Cardiac fibroblast (primary cell): ENCODE results near the gene KCNJ16.

ENCODE experiments used
- DNase-seq, 2 donors: peaks; one replicate each; pipeline versions ENCODE4 v3.0.0 to v3.0.0-alpha.2; 2010; ENCODE audit warnings: low read depth in 2 of 2
- H3K4me3 ChIP-seq, 2 donors: replicated peaks in 1 of 2; 1 replicate in 1 of 2; 2 replicates in 1 of 2; pipeline ENCODE4 v1.5.1; 2011; ENCODE audit warnings: low read depth in 2 of 2, low read length in 2 of 2, mild to moderate bottlenecking in 2 of 2, moderate library complexity in 1 of 2
- TF ChIP-seq, protein P1 (sequence below): IDR thresholded peaks from one replicate; pipeline ENCODE4 v1.5.1; 2011; ENCODE audit warnings: low read depth, mild to moderate bottlenecking, low read length, inconsistent platforms

KCNJ16 gene

DNA sequence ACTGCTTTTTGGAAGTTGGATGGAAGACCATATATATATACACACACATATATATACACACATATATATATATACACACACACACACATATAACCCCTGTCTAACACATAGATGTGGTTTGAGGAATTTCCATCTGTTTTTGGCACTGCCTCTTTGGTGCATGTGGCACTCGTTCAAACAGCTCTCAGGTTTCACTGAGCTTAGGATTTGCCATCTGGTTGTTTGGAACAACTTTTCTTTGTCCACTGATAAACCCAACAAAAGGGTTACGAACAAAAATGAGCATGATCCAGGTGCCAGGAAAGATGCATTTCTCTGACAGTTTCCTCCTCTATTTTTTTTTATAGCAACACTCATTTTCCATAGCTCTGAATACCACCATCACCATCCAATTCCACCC is 14.6 kb upstream of the KCNJ16 start:
- no peak overlapping the region for H3K4me3 ChIP-seq
- DNase-seq = no peak
- TF ChIP-seq, protein P1, sequence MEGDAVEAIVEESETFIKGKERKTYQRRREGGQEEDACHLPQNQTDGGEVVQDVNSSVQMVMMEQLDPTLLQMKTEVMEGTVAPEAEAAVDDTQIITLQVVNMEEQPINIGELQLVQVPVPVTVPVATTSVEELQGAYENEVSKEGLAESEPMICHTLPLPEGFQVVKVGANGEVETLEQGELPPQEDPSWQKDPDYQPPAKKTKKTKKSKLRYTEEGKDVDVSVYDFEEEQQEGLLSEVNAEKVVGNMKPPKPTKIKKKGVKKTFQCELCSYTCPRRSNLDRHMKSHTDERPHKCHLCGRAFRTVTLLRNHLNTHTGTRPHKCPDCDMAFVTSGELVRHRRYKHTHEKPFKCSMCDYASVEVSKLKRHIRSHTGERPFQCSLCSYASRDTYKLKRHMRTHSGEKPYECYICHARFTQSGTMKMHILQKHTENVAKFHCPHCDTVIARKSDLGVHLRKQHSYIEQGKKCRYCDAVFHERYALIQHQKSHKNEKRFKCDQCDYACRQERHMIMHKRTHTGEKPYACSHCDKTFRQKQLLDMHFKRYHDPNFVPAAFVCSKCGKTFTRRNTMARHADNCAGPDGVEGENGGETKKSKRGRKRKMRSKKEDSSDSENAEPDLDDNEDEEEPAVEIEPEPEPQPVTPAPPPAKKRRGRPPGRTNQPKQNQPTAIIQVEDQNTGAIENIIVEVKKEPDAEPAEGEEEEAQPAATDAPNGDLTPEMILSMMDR = no peak

DNA sequence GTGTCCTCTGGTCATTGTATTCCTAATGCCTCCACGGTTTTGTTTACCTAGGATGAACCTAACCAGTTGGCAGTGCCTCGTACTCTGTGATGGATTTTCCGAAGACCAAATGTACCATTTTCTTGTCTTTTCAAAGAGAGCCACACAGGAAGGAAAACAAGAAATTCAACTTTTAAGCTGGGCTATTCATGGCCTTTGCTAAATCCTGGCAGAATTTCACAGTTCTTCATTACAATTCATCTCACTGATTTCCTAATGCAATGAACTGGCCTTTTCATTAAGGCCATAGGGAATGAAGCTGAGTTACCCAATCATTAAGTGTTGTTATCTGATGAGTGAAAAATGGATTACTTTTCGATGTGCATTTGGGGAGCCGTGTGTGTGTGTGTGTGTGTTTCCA is 7.9 kb upstream of the KCNJ16 start:
- TF ChIP-seq, protein P1 = no peak
- DNase-seq = no peak
- no peak overlapping the region for H3K4me3 ChIP-seq

DNA sequence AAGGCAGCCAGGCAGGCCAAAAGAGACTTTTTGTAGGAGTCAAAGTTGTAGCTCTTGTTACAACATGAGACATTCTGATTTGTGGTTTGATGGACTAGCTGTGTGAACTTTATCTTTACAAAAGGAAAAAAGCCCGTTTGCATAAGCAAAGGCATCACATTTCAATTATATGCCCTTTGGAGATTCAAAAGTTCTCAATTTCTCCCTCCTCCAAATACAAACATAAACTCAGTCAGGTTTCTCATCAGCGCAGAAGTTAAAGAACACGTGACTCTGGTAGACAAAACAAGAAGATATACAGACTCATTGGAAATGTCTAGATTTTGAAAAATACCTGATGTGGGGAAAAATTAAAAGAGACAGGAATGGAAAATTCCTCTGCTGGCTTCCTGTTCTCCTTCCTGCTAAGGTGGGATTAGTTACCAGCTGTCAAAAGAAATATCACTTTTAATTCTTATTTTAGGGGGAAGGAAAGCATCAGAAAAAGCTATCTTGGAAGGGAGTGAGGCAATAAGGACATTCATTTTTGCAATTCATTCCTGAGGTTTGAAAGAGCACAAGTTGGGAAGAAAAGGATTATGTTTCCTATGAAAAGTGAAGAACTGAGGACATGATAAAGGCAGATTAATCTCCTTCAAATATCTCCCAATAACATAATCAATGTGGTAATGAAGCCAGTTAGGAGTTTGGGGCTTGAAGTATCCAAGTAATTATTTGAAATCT is 4.6 kb upstream of the KCNJ16 start:
- no peak overlapping the region for H3K4me3 ChIP-seq
- TF ChIP-seq, protein P1 = no peak
- DNase-seq = no peak

DNA sequence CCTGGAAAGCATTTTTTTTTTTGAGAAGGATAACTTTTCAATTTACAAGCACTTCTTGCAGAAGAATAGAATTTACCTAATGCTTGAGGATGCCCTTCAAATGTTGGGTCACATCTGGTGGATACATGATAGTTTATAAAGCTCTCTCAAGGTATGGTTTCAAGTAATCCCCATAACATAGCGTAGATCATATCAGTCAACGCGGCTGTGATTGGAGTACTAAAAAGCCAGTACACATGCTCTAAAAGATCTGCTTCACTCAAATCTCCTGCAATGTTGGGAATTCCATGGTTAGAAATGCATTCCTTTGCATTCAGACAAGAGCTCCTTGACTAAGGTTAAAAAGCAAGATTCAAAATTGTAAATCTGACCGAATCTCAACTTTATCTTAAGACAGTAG is 3.9 kb upstream of the KCNJ16 start:
- no peak for DNase-seq
- TF ChIP-seq, protein P1 = no peak
- H3K4me3 ChIP-seq = no peak overlapping the region

DNA sequence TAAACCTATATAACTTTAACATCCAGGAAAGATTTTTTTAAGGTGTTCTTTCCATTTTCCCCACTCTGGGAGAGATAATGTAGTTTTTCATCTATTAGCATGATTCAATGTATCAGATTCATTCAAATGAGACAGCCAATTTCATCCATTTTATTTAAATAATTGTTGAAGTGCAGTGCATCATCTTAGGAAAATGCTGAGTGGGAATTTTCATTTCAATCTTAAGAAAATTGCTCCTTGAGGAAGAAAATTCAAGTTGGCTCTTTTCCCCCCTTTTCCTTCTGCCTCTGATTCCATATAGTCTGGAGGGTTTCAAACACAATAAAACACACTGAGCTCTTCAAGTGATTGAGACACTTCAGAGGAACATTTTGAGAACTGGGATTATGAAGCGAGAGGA is 3.4 kb upstream of the KCNJ16 start:
- no peak overlapping the region for H3K4me3 ChIP-seq
- TF ChIP-seq, protein P1 = no peak
- DNase-seq = no peak

DNA sequence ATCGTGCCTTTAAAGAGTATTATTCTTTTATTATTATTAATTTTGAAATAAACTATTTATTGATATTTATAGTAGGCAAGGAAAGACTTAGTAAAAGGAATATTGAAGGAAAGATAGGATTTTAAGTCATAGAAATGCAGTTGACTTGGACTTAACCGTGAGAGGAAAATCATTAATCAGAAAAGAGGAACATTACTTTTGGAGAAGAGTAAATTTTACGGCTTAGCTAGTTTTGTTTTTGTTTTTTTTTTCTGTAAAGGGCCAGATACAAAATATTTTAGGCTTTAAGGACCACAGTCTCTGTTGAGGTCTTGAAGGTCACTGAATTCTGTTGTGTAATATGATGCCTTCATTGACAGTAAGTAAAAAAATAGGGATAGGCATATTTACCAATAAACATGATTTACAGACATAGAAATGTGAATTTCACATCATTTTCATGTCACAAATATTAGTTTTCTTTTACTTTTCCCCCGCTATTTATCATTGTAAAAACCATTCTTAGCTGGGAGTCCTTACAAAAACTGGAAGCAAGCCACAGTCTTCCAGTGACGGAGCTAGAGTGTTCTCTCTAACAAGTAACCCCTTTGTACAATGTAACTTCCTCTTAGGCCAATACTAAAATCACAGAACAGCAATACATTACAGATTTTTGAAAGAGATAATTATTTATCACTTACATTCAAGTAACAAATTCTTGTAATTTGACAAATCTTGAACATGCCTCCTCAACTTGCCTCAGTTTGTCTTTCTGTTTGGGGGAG is 2.3 kb upstream of the KCNJ16 start:
- H3K4me3 ChIP-seq = no peak overlapping the region
- no peak for DNase-seq
- TF ChIP-seq, protein P1 = no peak
